Measurements from ENCODE around the gene TLE1.

TLE1 gene

GRCh38 chr9:81616141-81616540 is 73.2 kb downstream of the TLE1 start:
- Histone ChIP-seq H3K9me3 (ENCODE audit: control extremely low read depth in 1 of 5, control insufficient read depth in 4 of 5, insufficient read depth in 2 of 5, low read depth in 1 of 5, low read length in 4 of 5) (no peaks in the 10 kb centered on the region), H3K36me3 (ENCODE audit: control insufficient read depth in 4 of 4, insufficient read depth in 4 of 4, low read length in 3 of 4) (no peaks in the 10 kb centered on the region), H3K4me1 (ENCODE audit: control extremely low read depth in 1 of 4, control insufficient read depth in 4 of 4, insufficient read depth in 4 of 4, low read length in 3 of 4) (peaks cover 5 to 27% (median 12%) of the 10 kb centered on the region in 4 experiments), H3K27me3 (replicated peaks in 2 of 5; ENCODE audit: control insufficient read depth in 4 of 5, insufficient read depth in 5 of 5, low read length in 4 of 5) (no peaks in the 10 kb centered on the region), H3K4me3 (ENCODE audit: control insufficient read depth in 1 of 7, extremely low read depth in 1 of 7, insufficient read depth in 4 of 7, low read depth in 2 of 7, low read length in 6 of 7) (no peak overlapping the region), H3K27ac (ENCODE audit: insufficient read depth in 1 of 2, low read depth in 1 of 2, low read length in 2 of 2, poor library complexity in 1 of 2, severe bottlenecking in 2 of 2) (no peak overlapping the region)
- 93% methylated on average over 2 of the region's 4 CpGs for WGBS (ENCODE audit: insufficient coverage)
- ChIA-PET CTCF (interaction anchor here (1.2 to 1.6 kb wide), 2 partner anchors 8 to 93 kb away, joined by 3 to 6 read pairs; no protein-coding TSS in a partner anchor), POLR2A (no interaction called here)
- no peak for DNase-seq

- Histone ChIP-seq H3K27me3 (replicated peaks in 2 of 5; ENCODE audit: control insufficient read depth in 4 of 5, insufficient read depth in 5 of 5, low read length in 4 of 5) (no peaks in the 10 kb centered on the region), H3K36me3 (ENCODE audit: control insufficient read depth in 4 of 4, insufficient read depth in 4 of 4, low read length in 3 of 4) (no peaks in the 10 kb centered on the region), H3K4me1 (ENCODE audit: control extremely low read depth in 1 of 4, control insufficient read depth in 4 of 4, insufficient read depth in 4 of 4, low read length in 3 of 4) (peaks cover 4 to 25% (median 12%) of the 10 kb centered on the region in 4 experiments), H3K9me3 (ENCODE audit: control extremely low read depth in 1 of 5, control insufficient read depth in 4 of 5, insufficient read depth in 2 of 5, low read depth in 1 of 5, low read length in 4 of 5) (no peaks in the 10 kb centered on the region), H3K4me3 (ENCODE audit: control insufficient read depth in 1 of 7, extremely low read depth in 1 of 7, insufficient read depth in 4 of 7, low read depth in 2 of 7, low read length in 6 of 7) (no peak overlapping the region), H3K27ac (ENCODE audit: insufficient read depth in 1 of 2, low read depth in 1 of 2, low read length in 2 of 2, poor library complexity in 1 of 2, severe bottlenecking in 2 of 2) (no peak overlapping the region)
- WGBS (ENCODE audit: insufficient coverage): 100% methylated on average over 5 of the region's 6 CpGs
- no peak for DNase-seq
- POLR2A ChIA-PET: no interaction called here
- CTCF ChIA-PET: no interaction called here
Observed at GRCh38 chr9:81614335-81614734, 75.0 kb downstream of the TLE1 start.

- ChIA-PET POLR2A (no interaction called here), CTCF (no interaction called here)
- Histone ChIP-seq H3K27ac (ENCODE audit: insufficient read depth in 1 of 2, low read depth in 1 of 2, low read length in 2 of 2, poor library complexity in 1 of 2, severe bottlenecking in 2 of 2) (no peak overlapping the region), H3K4me3 (ENCODE audit: control insufficient read depth in 1 of 7, extremely low read depth in 1 of 7, insufficient read depth in 4 of 7, low read depth in 2 of 7, low read length in 6 of 7) (no peak overlapping the region), H3K36me3 (ENCODE audit: control insufficient read depth in 4 of 4, insufficient read depth in 4 of 4, low read length in 3 of 4) (no peaks in the 10 kb centered on the region), H3K27me3 (replicated peaks in 2 of 5; ENCODE audit: control insufficient read depth in 4 of 5, insufficient read depth in 5 of 5, low read length in 4 of 5) (no peaks in the 10 kb centered on the region), H3K9me3 (ENCODE audit: control extremely low read depth in 1 of 5, control insufficient read depth in 4 of 5, insufficient read depth in 2 of 5, low read depth in 1 of 5, low read length in 4 of 5) (no peaks in the 10 kb centered on the region), H3K4me1 (ENCODE audit: control extremely low read depth in 1 of 4, control insufficient read depth in 4 of 4, insufficient read depth in 4 of 4, low read length in 3 of 4) (peaks cover 4 to 22% (median 11%) of the 10 kb centered on the region in 4 experiments)
- no peak for DNase-seq
- 96% methylated on average over 14 of the region's 23 CpGs for WGBS (ENCODE audit: insufficient coverage)
Observed at GRCh38 chr9:81613002-81613812, 76.1 kb downstream of the TLE1 start.

- Histone ChIP-seq H3K36me3 (ENCODE audit: control insufficient read depth in 4 of 4, insufficient read depth in 4 of 4, low read length in 3 of 4) (no peaks in the 10 kb centered on the region), H3K9me3 (ENCODE audit: control extremely low read depth in 1 of 5, control insufficient read depth in 4 of 5, insufficient read depth in 2 of 5, low read depth in 1 of 5, low read length in 4 of 5) (no peaks in the 10 kb centered on the region)
- 99% methylated on average over 20 of the region's 23 CpGs for WGBS (ENCODE audit: insufficient coverage)
Observed at GRCh38 chr9:81611664-81612063, 77.7 kb downstream of the TLE1 start.

GRCh38 chr9:81610740-81611107 is 78.6 kb downstream of the TLE1 start:
- POLR2A ChIA-PET: no interaction called here
- H3K36me3 ChIP-seq (ENCODE audit: control insufficient read depth in 4 of 4, insufficient read depth in 4 of 4, low read length in 3 of 4): no peaks in the 10 kb centered on the region
- no peak overlapping the region for H3K27ac ChIP-seq (ENCODE audit: insufficient read depth in 1 of 2, low read depth in 1 of 2, low read length in 2 of 2, poor library complexity in 1 of 2, severe bottlenecking in 2 of 2)
- no peaks in the 10 kb centered on the region for H3K27me3 ChIP-seq (replicated peaks in 2 of 5; ENCODE audit: control insufficient read depth in 4 of 5, insufficient read depth in 5 of 5, low read length in 4 of 5)
- WGBS (ENCODE audit: insufficient coverage): 72% methylated on average over 2 of the region's 4 CpGs
- no peak overlapping the region for H3K4me3 ChIP-seq (ENCODE audit: control insufficient read depth in 1 of 7, extremely low read depth in 1 of 7, insufficient read depth in 4 of 7, low read depth in 2 of 7, low read length in 6 of 7)
- CTCF ChIA-PET: no interaction called here
- H3K4me1 ChIP-seq (ENCODE audit: control extremely low read depth in 1 of 4, control insufficient read depth in 4 of 4, insufficient read depth in 4 of 4, low read length in 3 of 4): peaks cover 4 to 22% (median 11%) of the 10 kb centered on the region in 4 experiments
- H3K9me3 ChIP-seq (ENCODE audit: control extremely low read depth in 1 of 5, control insufficient read depth in 4 of 5, insufficient read depth in 2 of 5, low read depth in 1 of 5, low read length in 4 of 5): no peaks in the 10 kb centered on the region
- DNase-seq: no peak

More at GRCh38 chr9:81611664-81612063, 77.7 kb downstream of the TLE1 start:
- no peak overlapping the region for H3K4me3 ChIP-seq (ENCODE audit: control insufficient read depth in 1 of 7, extremely low read depth in 1 of 7, insufficient read depth in 4 of 7, low read depth in 2 of 7, low read length in 6 of 7)
- no peak for DNase-seq
- ChIA-PET POLR2A (no interaction called here), CTCF (no interaction called here)
- H3K27ac ChIP-seq (ENCODE audit: insufficient read depth in 1 of 2, low read depth in 1 of 2, low read length in 2 of 2, poor library complexity in 1 of 2, severe bottlenecking in 2 of 2): no peak overlapping the region
- H3K4me1 ChIP-seq (ENCODE audit: control extremely low read depth in 1 of 4, control insufficient read depth in 4 of 4, insufficient read depth in 4 of 4, low read length in 3 of 4): peaks cover 4 to 22% (median 11%) of the 10 kb centered on the region in 4 experiments
- no peaks in the 10 kb centered on the region for H3K27me3 ChIP-seq (replicated peaks in 2 of 5; ENCODE audit: control insufficient read depth in 4 of 5, insufficient read depth in 5 of 5, low read length in 4 of 5)

GRCh38 chr9:81609782-81610739 is 79.3 kb downstream of the TLE1 start:
- no peaks in the 10 kb centered on the region for H3K27me3 ChIP-seq (replicated peaks in 2 of 5; ENCODE audit: control insufficient read depth in 4 of 5, insufficient read depth in 5 of 5, low read length in 4 of 5)
- H3K4me3 ChIP-seq (ENCODE audit: control insufficient read depth in 1 of 7, extremely low read depth in 1 of 7, insufficient read depth in 4 of 7, low read depth in 2 of 7, low read length in 6 of 7): peak overlapping the region in 1 of 7 experiments; percentile 26
- ChIA-PET POLR2A (no interaction called here), CTCF (no interaction called here)
- WGBS (ENCODE audit: insufficient coverage): 63% methylated on average over 3 of the region's 8 CpGs
- H3K4me1 ChIP-seq (ENCODE audit: control extremely low read depth in 1 of 4, control insufficient read depth in 4 of 4, insufficient read depth in 4 of 4, low read length in 3 of 4): peaks cover 4 to 22% (median 11%) of the 10 kb centered on the region in 4 experiments
- no peaks in the 10 kb centered on the region for H3K9me3 ChIP-seq (ENCODE audit: control extremely low read depth in 1 of 5, control insufficient read depth in 4 of 5, insufficient read depth in 2 of 5, low read depth in 1 of 5, low read length in 4 of 5)
- H3K36me3 ChIP-seq (ENCODE audit: control insufficient read depth in 4 of 4, insufficient read depth in 4 of 4, low read length in 3 of 4): no peaks in the 10 kb centered on the region
- peak; percentile 51 to 87 (median 84) for DNase-seq
- H3K27ac ChIP-seq (ENCODE audit: insufficient read depth in 1 of 2, low read depth in 1 of 2, low read length in 2 of 2, poor library complexity in 1 of 2, severe bottlenecking in 2 of 2): no peak overlapping the region

GRCh38 chr9:81608289-81608657 is 81.1 kb downstream of the TLE1 start:
- Histone ChIP-seq H3K4me1 (ENCODE audit: control extremely low read depth in 1 of 4, control insufficient read depth in 4 of 4, insufficient read depth in 4 of 4, low read length in 3 of 4) (peaks cover 4 to 22% (median 11%) of the 10 kb centered on the region in 4 experiments), H3K4me3 (ENCODE audit: control insufficient read depth in 1 of 7, extremely low read depth in 1 of 7, insufficient read depth in 4 of 7, low read depth in 2 of 7, low read length in 6 of 7) (no peak overlapping the region), H3K36me3 (ENCODE audit: control insufficient read depth in 4 of 4, insufficient read depth in 4 of 4, low read length in 3 of 4) (no peaks in the 10 kb centered on the region), H3K9me3 (ENCODE audit: control extremely low read depth in 1 of 5, control insufficient read depth in 4 of 5, insufficient read depth in 2 of 5, low read depth in 1 of 5, low read length in 4 of 5) (no peaks in the 10 kb centered on the region), H3K27me3 (replicated peaks in 2 of 5; ENCODE audit: control insufficient read depth in 4 of 5, insufficient read depth in 5 of 5, low read length in 4 of 5) (no peaks in the 10 kb centered on the region), H3K27ac (ENCODE audit: insufficient read depth in 1 of 2, low read depth in 1 of 2, low read length in 2 of 2, poor library complexity in 1 of 2, severe bottlenecking in 2 of 2) (no peak overlapping the region)
- WGBS (ENCODE audit: insufficient coverage): 86% methylated on average over 4 of the region's 4 CpGs
- CTCF ChIA-PET: interaction anchor here (1.9 kb wide), 1 partner anchor 9 kb away, joined by 6 read pairs; no protein-coding TSS in a partner anchor
- no peak for DNase-seq
- POLR2A ChIA-PET: no interaction called here

Measured in common myeloid progenitor, CD34-positive (primary cell).